Measurements from ENCODE around the gene ERC2.

ERC2 gene

GRCh38 chr3:55564726-55565125 lies 903.5 kb downstream of the ERC2 start:
- no peak for DNase-seq

GRCh38 chr3:55562700-55563099 lies 905.6 kb downstream of the ERC2 start:
- DNase-seq, result no peak

GRCh38 chr3:55559500-55560423 lies 908.5 kb downstream of the ERC2 start:
- DNase-seq, result no peak

GRCh38 chr3:55558316-55558715 lies 910.0 kb downstream of the ERC2 start:
- DNase-seq, result no peak

GRCh38 chr3:55557549-55557948 lies 910.7 kb downstream of the ERC2 start:
- no peak for DNase-seq

DNA sequence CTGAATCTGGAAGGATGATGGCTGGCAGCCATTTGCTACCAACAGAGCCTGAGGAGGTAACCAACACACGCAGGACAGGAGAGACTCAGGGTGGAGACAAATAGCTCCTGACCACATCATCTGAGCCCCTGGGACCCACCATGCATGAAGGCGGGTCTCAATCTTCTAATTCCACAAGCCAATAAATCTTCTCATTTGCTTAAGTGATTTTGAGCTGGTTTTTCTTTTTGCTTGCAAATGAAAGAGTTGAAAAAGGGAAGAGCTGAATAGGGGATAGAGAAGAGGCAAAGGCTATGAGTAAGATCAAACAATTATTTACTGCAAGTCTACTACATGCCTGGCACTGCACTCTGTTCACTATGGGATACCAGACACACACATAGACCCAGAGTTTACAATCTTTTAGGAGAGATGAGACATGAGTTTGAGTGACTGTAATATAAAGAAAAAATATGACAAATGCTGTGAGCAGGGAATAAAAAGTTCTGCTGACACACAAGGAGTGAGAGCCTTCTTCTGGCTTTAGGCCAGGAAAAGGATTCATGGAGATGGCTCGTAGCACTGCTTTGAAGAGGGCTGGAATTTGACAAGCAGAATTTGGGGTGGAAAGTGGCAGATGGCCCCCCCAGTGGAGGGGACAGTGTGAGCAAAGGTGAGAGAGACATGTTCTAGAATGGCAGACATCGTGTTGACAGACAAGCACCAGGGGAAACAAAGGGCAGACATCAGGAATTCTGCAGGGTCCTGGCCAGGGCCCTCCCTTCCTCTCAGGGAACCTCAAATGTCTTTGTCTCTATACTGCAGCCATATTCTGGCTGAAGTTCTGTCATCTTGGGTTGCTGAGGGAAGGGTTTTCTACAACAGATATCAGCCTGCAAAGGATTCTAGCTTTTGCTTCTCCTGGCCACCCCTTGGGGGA lies 911.4 kb downstream of the ERC2 start:
- no peak for DNase-seq

DNA sequence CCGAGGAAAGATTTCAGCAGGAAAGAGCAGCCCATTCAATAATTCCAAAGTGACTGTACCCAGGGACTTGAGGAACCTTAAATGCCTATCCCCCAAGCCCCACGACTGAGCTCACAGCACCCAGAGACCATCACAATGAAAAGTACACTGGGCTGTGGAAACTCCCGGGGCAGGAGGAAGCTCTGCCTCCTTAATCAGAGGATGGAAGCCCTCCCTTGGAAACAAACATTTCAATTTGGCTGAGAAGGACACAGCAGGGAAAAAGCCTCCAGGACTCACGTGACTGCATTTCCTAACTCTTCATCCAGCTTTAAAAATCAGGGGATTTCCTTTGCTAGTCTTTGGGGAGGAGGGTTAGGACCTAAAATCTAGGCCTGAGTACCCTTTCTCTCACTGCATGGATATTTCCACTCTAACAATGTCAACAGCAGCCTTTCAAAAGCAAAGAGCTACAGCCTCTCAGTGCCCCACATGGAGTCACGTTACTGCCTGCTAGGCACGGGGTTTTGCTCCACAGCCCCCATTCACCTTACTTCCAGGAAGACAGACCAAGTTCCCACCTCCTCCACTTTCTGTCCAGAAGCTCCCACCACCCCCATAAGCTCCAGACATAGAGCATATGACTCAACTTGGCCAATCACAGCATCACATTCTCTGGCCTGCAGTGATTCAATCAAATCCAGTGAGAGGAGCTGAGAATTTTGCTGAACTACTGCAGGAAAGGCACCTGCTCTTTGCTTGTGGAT lies 912.2 kb downstream of the ERC2 start:
- no peak for DNase-seq

GRCh38 chr3:55554634-55555425 lies 913.4 kb downstream of the ERC2 start:
- no peak for DNase-seq

DNA sequence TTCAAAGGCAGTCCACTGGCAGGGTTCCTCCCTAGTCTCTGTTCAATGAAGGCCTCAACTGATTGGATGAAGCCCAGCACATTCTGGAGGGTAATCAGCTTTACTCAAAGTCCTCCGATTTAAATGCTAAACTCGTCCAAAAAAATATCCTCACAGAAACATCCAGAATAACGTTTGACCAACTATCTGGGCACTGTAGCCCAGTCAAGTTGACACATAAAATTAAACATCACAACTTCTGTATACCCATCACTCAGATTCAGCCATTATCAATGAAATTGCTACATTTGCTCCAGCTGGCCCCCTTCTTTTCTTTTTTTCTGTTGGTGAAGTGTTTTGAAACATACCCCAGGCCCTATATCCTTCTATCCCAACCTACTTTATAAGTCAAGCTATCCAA lies 916.6 kb downstream of the ERC2 start:
- DNase-seq, result no peak

- DNase-seq, result no peak
Observed at GRCh38 chr3:55549177-55549576, 919.1 kb downstream of the ERC2 start.

DNA sequence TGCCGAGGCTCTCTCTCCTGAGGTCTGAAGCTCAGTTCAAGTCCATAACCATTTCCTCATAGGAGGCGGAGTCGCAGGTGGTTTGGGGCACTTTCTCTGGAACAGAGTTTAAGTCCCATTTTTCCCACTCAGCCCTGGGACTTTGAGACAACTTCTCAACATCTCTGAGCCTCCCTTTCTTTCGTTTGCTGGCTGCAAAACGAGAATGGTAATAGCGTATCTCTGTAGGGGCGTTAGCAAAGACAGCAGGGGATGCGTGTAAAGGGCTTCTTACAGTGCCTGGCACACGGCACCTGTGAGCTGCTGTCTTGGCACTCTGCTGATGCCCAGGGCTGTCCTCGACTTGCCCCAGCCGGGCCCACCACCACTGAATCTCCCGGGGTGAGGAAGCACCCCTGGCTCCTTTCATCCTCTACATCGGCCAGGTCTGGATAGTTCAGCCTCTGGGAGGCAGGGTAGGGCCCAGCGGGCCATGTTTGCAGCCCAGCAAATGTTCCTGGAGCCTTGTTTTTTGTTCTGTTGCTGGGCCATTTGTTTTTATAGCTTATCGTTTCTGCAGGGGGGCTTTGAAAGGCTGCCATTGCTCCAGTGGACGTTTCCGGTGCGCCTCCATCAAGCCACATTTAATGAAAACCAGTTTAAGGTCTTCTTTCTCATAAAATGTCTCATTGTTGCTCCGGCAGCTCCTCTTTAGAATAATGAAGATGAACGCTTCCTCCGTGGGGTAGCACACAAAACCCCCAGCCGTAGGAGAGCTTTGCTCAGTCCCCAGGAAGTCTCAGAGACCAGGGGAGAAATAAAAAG lies 921.2 kb downstream of the ERC2 start:
- no peak for DNase-seq

- DNase-seq, result no peak
Observed at GRCh38 chr3:55545995-55546394, 922.3 kb downstream of the ERC2 start.

- DNase-seq, result no peak
Observed at GRCh38 chr3:55544219-55544618, 924.0 kb downstream of the ERC2 start.

- DNase-seq, result no peak
Observed at GRCh38 chr3:55543181-55543614, 925.1 kb downstream of the ERC2 start.

- DNase-seq, result no peak
Observed at GRCh38 chr3:55541456-55541855, 926.8 kb downstream of the ERC2 start.

DNA sequence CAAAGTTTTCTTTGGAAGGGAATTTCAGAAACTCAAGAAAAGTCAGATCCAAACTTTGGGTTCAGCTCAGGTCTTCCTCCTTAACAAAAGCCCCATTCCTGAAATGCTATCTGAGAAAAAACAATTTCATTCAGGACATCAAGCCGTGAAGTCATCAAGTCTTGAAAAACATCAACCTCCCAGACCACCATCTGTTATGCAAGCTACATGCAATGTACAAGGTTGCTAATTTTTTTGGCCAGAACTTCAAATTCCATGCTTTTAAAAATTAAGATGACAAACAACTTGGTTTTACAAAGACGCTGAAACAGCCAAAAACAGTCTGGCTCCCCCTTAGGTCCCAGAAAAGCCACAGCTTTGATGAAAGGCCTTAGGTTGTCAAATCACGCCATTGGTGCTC lies 927.3 kb downstream of the ERC2 start:
- no peak for DNase-seq

- DNase-seq, result no peak
Observed at GRCh38 chr3:55540579-55540978, 927.7 kb downstream of the ERC2 start.

GRCh38 chr3:55538158-55538557 lies 930.1 kb downstream of the ERC2 start:
- no peak for DNase-seq

GRCh38 chr3:55537563-55537962 lies 930.7 kb downstream of the ERC2 start:
- no peak for DNase-seq

- no peak for DNase-seq
Observed at GRCh38 chr3:55537129-55537528, 931.1 kb downstream of the ERC2 start.

DNA sequence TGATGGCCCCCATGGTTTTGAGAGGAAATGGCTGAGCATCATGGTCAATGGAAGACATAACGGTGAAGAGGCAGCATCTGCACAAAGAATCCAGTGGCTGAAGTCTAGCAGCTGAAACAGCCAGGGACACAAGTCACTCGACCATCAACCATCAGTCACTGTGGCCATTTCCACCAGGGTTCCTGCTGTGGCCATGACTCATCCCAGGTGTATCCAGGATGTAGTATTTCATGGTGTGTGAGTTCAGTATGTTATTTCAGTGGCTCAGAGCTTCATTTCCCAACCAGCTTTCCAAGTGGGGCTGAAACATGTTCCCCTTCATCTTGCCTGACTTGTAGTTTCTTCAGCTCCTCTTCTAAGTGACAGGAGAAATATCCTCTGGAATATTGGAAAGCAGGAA lies 933.4 kb downstream of the ERC2 start:
- no peak for DNase-seq

All from CD4-positive, alpha-beta T cell treated with Interleukin-17A for 1 hour (primary cell).